HG03354 (cell line): ENCODE results near the gene EPHA6.

Experiments used
- ATAC-seq: cut with Tn5 transposase; IDR thresholded peaks from one replicate; pipeline ENCODE4 v1.9.1; 2021; ENCODE audit warnings: mild to moderate bottlenecking; ENCODE audit not compliant: unreplicated experiment, poor library complexity, severe bottlenecking

Gene EPHA6

GRCh38 chr3:97665896-97666295 is 851.5 kb downstream of the EPHA6 start:
- no peak for ATAC-seq

- no peak for ATAC-seq
Observed at GRCh38 chr3:97670952-97671351, 856.6 kb downstream of the EPHA6 start.

- no peak for ATAC-seq
Observed at GRCh38 chr3:97673357-97673997, 859.1 kb downstream of the EPHA6 start.

- ATAC-seq: no peak
Observed at GRCh38 chr3:97674461-97674860, 860.1 kb downstream of the EPHA6 start.

- ATAC-seq: no peak
Observed at GRCh38 chr3:97680210-97680609, 865.8 kb downstream of the EPHA6 start.

- no peak for ATAC-seq
Observed at GRCh38 chr3:97680696-97681095, 866.3 kb downstream of the EPHA6 start.

GRCh38 chr3:97684490-97684889 is 870.1 kb downstream of the EPHA6 start:
- ATAC-seq: no peak

- no peak for ATAC-seq
Observed at GRCh38 chr3:97686258-97686657, 871.9 kb downstream of the EPHA6 start.

- ATAC-seq: no peak
Observed at GRCh38 chr3:97687734-97688133, 873.3 kb downstream of the EPHA6 start.

GRCh38 chr3:97689111-97689510 is 874.7 kb downstream of the EPHA6 start:
- ATAC-seq: no peak

- ATAC-seq: no peak
Observed at GRCh38 chr3:97689962-97690361, 875.6 kb downstream of the EPHA6 start.

- peak; percentile 69 for ATAC-seq
Observed at GRCh38 chr3:97691354-97691753, 877.0 kb downstream of the EPHA6 start.

- no peak for ATAC-seq
Observed at GRCh38 chr3:97692389-97692788, 878.0 kb downstream of the EPHA6 start.

GRCh38 chr3:97692831-97693230 is 878.4 kb downstream of the EPHA6 start:
- no peak for ATAC-seq

- no peak for ATAC-seq
Observed at GRCh38 chr3:97694876-97695275, 880.5 kb downstream of the EPHA6 start.

- no peak for ATAC-seq
Observed at GRCh38 chr3:97698691-97699090, 884.3 kb downstream of the EPHA6 start.

- ATAC-seq: no peak
Observed at GRCh38 chr3:97699889-97700288, 885.5 kb downstream of the EPHA6 start.

GRCh38 chr3:97705764-97706163 is 891.4 kb downstream of the EPHA6 start:
- ATAC-seq: no peak

GRCh38 chr3:97706226-97706625 is 891.8 kb downstream of the EPHA6 start:
- no peak for ATAC-seq

- no peak for ATAC-seq
Observed at GRCh38 chr3:97711654-97712053, 897.3 kb downstream of the EPHA6 start.

- ATAC-seq: no peak
Observed at GRCh38 chr3:97712919-97713318, 898.5 kb downstream of the EPHA6 start.

GRCh38 chr3:97713634-97714033 is 899.2 kb downstream of the EPHA6 start:
- no peak for ATAC-seq
